HPDE6-E6E7 (cell line): Measurements from ENCODE around the gene RAB9B.
"Not testable (repeated sequence)": the region's sequence is repeated elsewhere in the genome, so short reads cannot be mapped to it uniquely, and the experiment has no call there.

ENCODE experiments used
- DNase-seq: peaks from one replicate; pipeline ENCODE4 v3.0.0; 2011; ENCODE audit warnings: missing footprints; ENCODE audit errors: extremely low spot score

The RAB9B gene, protein sequence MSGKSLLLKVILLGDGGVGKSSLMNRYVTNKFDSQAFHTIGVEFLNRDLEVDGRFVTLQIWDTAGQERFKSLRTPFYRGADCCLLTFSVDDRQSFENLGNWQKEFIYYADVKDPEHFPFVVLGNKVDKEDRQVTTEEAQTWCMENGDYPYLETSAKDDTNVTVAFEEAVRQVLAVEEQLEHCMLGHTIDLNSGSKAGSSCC

DNA sequence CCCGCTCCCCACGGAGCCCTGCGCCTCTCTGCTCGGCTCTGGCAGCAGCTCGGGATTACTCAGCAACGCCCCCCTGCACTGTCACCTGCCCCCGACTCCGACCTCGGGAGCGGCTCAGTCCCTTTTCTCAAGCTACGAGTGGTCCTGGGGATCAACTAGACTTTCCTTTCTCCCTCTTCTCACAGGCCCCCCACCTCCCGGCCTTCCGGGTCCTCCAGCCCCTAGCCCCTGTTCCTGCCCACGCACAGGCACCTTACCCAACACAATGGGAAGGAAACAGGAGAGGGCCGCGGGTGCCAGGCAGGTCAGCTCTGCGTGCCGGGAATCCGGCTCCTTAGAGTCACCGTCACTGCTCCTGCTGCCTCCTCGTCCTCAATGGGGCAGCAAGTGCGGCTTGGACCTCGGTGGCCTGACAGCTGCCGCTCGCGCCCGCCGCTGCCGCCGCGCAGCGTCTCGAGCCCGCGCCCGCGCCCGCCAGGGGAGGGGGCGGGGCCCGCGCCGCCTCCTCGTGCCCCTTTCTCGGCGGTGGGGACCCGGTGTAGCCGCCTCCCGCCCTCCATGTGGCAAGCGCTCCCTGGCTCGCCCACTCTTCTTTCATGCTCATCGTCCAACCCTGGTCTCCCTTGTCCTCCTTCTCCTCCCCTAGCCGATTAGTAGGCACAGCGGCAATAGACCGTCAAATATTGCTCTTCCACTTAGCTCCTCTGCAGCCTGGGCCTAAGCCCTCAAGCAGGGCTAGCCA, at the start of gene RAB9B:
TSS of gene RAB9B (minus strand) at position 455 of the 742 bp plus-strand sequence. CDS start 6,473 bp downstream, outside the sequence.
- no peak for DNase-seq

DNA sequence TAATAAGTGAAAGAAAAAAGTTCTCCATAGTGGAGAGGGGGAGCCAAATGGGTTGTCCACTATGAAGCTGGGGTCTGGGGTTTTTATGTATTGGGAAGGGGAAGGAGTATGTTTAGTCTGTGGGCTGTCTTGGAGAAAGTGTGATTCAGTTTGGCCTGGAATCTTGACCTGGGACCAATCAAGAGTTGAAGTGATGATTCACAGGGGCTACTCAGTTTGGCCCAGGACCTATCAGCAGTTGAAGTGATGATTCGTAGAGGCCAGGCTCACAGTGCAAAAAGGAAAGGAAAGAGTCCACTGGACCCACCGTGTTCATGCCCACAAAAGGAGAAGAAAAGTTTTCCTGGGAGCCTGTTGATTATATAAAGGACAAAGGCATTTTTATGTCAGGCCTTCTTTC, 47.3 kb upstream of the RAB9B start:
- DNase-seq = no peak

DNA sequence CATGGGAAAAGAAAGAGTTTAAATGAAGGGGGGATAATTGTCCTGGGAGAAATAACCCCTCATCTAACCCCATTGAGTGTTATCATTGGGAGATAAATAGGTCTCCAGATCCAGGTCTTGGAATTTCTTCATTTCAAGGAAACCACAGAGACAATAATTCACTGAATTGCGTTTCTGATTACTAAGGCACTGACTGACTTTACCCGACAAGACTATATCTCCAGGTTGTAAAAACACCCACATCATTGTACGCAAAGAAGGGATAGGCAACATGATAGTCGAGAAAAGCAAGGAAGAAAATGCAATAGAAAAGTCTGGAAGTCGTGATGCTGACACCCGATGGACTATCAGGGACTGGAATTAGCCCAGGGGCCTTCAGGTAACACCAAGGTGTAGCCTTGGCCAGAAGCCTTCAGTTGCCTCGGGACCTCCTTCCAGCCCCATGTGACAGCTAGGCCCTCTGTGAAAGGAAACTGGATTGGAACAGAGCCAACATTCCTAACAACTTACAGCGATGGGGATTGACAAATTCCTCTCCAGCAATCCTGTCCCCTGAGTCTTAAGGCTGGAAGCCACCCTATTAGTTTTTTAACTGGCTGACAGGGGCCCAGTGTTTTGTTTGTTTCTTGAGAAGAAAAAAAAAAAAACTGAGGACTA, 46.5 kb upstream of the RAB9B start:
- DNase-seq = no peak

DNA sequence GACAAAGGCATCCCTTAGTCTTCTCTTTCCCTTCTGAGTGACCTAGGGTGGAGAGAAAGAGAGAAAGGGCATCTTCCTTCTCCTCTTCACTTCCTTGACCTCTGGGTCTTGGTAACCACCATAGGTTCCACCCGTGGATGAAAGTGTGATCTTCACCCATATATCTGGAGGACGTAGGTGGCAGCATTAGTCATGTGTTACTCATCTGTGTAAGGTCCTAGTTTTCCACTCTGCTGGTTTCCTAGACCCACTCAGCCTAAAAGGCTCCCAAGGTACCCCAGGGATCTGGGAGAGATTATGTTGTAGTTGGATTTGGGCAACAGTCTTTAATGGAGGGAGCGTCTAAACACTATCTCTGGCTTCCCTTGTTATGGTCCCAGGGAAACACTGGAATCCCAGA, 45.5 kb upstream of the RAB9B start:
- DNase-seq = no peak

DNA sequence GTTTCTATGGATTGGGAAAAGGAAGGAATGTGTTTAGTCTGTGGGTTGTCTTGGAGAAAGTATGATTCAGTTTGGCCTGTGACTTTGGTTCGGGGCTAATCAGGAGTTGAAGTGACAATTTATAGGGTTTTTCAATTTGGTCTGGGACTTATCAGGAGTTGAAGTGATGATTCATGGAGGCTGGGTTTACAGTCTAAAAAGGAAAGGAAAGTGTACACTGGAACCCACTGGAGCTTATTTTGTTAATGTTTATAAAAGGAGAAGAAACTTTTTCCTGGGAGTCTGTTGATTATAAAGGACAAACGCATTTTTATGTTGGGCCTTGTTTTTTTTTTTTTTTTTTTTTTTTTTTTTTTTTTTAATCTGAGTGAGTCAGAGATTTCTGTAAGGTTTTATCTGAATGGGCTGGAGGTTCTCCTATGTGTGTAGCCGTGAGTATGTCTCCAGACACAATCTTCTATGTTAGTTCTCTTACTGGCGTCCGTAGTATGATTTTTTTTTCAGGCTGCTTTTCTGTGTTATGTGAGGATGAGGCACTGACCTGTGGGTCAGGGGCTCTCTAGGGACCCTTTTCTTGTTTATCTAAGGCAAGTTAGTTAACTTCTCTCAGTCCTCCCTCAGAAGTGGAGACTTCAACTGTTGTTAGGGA, 33.0 kb upstream of the RAB9B start:
- DNase-seq = no peak

DNA sequence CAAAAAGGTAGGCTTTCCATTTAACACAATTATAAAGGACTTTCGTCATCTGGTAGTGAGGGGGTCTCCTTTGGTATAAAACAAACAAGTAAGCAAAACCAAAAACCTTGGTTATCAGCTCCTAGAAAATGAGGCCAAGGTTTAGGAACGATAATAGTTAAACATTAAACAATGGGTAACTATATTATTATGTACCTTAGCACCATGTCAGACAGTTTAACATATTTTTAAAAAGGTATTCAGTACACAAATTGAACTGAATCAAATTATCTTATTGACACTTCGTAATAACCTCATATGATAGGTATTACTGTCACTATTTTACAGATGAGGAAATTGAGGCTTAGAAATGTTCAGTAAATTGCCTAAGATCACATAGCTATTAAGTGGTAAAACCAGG, 32.1 kb upstream of the RAB9B start:
- no peak for DNase-seq

DNA sequence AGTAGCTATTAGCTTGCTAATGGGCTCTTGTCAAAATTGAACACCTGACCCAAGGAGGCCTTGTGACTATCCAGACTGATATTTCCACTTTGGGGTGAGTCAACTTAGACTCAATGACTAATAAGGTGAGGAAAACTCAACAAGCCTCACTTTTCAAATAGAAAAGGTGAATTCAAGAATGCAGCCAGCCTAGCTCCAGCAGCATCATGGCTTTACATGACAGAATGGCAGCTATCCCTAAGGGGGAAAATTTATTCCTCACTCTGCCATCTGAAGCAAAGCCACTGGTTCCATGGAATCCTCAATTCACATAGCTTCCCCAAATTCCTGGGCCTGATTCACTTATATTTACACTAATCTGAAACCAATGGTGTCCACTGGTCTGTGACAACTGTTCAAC, 29.1 kb upstream of the RAB9B start:
- peak; percentile 2 for DNase-seq

DNA sequence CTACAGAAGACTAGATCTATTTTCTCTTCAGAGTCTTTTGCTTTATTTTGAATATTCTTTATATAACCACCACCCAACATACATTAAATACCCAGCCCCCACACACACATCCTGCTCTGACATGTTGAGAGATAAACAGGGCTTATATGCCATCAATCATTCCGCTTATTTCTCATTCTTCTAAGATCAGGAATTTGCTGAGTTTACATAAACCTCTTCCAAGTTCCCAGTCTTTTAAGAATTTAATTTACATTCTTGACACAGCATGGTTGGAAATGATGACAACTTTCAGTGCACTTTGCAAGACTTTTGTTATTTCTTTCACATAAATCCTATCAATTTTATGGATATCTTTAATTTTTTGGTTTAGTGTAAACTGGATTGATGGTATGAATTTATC, 17.5 kb upstream of the RAB9B start:
- no peak for DNase-seq

DNA sequence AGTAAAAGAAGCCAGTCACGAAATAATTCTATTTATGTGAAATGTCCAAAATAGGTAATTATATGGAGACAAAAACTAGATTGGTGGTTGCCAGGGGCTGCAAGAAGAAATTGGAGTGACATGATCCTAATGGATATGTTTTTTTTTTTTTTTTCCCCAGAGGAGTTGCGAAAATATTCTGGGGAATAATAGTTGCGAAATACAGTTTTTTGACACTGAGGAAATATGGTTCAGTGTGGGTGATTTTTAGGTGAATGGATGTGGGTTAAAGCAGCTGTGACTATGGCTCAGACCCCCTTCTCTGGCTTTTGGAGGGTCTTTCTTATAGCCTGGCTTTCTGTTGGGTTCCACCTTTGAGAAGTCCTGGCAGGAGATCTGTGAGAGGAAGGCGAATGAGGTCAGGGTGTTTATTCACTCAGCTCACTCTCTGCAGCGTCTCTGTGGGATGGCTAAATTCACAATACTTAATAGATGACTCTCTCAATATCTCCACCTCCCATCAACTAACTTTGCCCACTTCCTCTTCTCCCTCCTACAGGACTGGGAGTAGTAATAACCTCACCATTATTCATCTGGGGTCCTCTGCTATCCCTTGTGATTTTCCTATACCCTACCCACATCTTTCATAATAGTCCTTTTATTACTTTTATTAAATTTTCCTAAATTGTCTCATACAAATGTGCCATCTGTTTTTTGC, 15.3 kb upstream of the RAB9B start:
- no peak for DNase-seq

DNA sequence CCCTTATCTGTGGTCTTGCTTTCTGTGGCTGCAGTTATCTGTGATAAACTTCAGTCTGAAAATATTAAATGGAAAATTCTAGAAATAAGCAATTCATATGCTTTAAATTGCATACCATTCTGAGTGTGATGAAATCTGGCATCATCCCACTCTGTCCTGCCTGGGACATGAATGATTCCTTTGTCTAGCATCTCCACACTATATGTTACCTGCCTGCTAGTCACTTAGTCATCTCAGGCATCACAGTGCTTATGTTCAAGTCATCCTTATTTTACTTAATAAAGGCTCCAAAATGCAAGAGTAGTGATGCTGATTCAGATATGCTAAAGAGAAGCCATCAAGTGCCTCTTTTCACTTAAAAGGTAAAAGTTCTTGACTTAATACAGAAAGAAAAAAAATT, 14.3 kb upstream of the RAB9B start:
- DNase-seq = no peak

DNA sequence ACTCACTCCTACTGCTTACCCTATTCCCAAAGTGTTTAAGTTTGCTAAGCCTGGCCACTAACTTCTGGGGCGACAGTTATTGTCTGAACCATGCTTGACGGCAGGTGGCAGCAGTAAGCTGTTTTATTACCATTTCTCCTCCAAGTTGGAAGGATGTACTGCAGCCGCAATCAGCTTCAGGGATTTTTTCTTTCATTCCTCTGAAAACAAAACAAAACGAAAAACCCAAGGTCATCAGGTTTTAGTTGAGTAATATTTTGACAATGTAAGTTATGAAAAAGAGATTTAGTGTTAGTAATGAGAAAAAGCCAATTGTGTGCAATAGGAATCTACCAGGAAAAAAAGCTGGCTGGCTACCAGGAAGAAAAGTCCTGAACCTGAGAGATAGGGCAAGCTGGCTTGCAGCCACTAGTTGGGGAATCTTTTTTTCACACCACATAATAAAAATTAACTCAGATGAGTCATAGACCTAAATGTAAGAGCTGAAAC, 13.2 kb upstream of the RAB9B start:
- DNase-seq = peak; percentile 45

DNA sequence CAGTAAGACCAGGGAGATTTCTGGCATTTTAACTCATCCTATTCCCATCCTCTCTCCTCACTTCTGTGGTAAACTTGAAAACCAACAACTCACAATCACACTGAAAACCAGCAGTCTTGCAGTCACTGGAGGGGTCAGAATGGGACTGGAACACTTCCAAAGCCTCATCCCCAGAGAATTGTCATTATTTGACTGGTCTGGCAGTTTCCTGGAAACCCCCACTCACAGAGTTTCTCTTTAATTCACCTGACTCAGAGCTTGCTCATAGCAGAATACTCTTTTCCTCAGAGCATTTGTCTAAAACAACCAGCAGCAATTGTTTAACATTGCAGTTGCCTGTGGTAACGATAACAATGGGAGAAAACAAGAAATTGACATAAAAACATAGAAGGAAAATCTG, 7.3 kb upstream of the RAB9B start:
- DNase-seq = no peak

DNA sequence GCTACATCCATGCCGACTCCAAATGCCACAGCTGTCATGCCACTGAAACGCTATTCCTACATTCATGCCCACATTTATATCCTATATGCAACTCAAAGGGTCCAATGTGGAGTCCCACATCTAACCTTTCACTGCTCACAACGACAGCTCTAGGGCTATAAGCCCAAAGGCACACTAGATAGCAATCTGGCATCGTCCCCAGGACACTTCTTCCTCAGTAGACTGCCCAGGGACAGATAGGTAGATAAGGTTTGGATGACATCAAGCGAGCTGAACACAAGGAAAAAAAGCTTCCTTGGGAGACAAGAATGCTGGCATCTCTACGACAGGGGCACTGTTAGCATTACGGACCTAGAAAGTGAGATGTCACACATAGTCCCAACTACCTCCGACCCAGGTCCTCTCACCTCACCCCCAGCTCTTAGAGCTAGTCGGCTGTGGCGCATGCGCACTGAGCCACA, 685 bp downstream of the RAB9B start:
- DNase-seq = no peak

DNA sequence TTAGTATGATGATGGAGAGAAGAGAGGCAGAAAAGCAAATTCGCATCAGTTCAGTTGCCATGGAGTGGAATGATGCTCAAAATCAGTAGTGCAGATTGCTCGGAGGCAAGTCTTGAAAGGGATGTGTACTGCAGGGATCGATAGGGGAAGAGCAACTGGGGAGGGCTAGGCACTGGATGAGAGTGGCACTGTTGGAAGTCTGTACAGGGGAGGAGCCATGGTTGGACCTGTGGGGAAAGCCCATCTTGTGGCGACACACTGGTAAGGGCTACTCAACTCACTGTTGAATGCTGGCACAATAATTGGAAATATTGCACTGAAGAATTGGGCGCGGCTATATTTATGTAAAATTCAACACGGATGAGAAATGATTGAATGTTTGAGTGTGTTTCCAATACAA, 1.2 kb downstream of the RAB9B start:
- DNase-seq = no peak

DNA sequence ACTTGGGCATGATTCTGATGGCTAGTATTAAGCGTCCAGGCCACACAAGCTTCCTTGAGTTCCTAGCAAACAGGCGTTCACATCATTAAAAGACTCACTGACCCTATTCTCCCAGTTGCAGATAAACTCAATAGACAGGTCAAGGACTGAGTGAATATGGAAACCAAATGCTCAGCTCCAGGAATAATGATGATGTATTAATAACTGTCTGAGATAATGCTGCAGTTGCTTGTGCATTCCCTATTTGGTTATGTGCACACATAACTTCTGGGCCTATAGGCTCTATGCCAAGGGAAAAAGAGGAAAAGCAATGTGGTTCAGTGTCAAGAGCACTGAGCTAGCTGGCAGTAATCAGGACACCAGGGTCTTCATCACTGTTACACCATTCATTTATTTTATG, 3.5 kb downstream of the RAB9B start:
- DNase-seq = no peak

DNA sequence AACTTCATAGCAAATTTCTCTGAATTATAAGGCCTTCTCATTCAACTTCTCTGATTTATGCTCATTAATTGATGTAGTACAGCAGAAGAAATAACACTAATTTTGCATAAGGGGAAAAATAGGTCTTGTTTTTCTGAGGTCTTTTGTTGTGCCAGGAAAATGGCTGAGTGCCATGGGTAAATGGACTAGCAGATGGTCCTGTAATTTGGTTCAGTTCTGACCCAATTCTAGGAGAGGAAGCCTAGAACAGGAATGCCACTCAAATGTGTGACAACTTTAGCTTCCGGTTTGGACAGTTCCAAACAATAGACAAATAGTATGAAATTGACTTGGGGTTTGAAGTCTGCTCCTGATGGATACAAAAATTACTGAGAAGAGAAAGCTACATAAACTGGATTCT, 6.2 kb downstream of the RAB9B start:
- no peak for DNase-seq

DNA sequence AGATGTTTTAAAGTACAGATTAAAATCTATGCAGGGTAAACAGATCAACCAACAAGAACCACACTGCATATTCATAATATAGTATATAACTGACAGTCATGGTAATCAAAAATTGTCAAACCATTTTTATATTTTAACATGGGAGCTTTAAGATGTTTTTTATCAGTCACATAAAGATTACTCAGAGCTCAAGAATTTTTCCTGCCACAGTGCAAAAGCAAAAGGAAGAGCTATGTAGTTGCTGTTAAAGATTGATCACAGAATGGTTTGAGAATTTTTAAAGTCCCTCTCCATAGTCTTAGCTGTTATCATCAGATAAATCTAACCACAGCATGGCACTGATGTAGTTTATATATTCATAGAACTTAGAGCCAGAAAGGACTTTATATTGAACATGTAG, 8.5 kb downstream of the RAB9B start:
- no peak for DNase-seq

DNA sequence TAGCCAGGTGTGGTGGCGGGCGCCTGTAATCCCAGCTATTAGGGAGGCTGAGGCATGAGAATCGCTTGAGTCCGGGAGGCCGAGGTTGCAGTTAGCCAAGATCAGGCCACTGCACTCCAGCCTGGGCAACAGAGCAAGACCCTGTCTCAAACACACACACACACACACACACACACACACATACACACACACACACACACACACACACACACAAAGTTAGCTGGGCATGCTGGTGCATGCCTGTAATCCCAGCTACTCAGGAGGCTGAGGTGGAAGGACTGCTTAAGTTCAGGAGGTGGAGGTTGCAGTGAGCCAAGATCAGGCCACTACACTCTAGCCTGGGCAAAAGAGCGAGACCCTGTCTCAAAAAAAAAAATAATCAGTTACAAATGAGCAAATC, 11.3 kb downstream of the RAB9B start:
- DNase-seq = not testable (repeated sequence)

DNA sequence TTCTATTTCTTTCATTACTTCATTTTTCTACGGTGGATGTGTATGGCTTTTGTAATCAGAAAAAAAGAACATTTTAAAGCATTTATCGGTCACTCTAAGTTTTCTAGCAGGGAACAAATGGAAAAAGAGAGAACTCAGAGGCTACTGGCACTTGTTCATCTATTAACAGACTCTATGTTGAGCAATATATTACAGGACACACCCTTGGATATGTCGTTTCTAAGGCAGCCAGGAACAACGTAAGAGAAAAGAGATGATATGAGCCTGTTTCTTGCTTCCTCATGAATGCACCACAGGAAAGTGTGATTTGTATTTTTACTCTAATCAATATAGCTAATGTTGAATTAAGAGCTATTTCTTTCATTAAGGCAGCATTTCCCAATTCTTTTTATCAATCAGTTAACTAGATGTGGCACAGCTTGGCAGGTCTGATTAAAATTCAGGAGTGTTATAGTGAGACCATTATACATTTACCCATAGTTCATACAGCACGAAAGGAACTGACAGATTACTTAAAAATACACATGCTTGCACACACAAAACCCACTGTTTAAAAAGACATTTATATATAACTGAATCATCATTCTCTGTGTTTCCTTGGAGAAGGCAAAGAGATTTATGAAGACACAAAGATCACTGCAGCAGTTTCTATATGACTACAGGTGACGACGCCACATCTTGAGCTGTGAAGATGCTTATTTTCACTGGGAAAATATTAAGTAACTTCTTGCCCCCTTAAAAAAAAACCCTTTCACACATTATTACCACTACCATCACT, 13.0 kb downstream of the RAB9B start:
- DNase-seq = no peak

DNA sequence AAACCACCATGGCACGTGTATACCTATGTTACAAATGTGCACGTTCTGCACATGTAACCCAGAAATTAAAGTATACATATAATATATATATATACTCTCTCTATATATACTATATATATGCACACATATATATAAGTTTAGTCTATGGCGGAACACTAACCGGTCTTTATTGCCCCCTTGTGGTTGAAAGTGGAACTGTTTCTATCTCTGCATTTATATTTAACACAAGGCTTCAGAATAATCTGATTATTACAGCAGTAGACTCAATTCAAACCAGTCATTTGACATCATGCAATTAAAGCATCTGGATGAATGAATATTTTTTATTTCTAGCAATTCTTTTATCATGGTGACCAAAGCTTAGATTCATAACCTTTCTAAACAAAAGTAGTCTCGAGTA, 14.6 kb downstream of the RAB9B start:
- no peak for DNase-seq

DNA sequence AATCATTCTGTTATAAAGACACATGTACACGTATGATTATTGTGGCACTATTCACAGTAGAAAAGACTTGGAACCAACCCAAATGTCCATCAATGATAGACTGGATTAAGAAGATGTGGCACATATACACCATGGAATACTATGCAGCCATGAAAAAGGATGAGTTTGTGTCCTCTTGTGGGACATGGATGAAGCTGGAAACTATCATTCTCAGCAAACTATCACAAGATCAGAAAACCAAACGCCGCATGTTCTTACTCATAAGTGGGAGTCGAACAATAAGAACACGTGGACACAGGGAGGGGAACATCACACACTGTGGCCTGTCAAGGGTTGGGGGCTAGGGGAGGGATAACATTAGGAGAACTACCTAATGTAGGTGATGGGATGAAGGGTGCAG, 15.0 kb downstream of the RAB9B start:
- DNase-seq = not testable (repeated sequence)
